HG03354 (cell line): Measurements from ENCODE around the gene ZNF526.
A peak's percentile ranks its signal among the peaks of the same experiment; 100 is the strongest.

Source experiments
- ATAC-seq: cut with Tn5 transposase; IDR thresholded peaks from one replicate; pipeline ENCODE4 v1.9.1; 2021; ENCODE audit warnings: mild to moderate bottlenecking; ENCODE audit not compliant: unreplicated experiment, poor library complexity, severe bottlenecking

The ZNF526 gene

GRCh38 chr19:42219812-42220750 lies at the start of gene ZNF526:
Gene ZNF526, plus strand, starts transcription at chr19:42220312. Its CDS starts 4,092 bp downstream, at chr19:42224404.
- peak; percentile 78 for ATAC-seq

- no peak for ATAC-seq
Measured at GRCh38 chr19:42170715-42171114, 49.4 kb upstream of the ZNF526 start.

- no peak for ATAC-seq
Measured at GRCh38 chr19:42172261-42172660, 47.9 kb upstream of the ZNF526 start.

- ATAC-seq, result no peak
Measured at GRCh38 chr19:42173695-42174094, 46.4 kb upstream of the ZNF526 start.

- no peak for ATAC-seq
Measured at GRCh38 chr19:42174188-42174587, 45.9 kb upstream of the ZNF526 start.

- no peak for ATAC-seq
Measured at GRCh38 chr19:42174958-42175734, 45.0 kb upstream of the ZNF526 start.

GRCh38 chr19:42175952-42176648 lies 44.0 kb upstream of the ZNF526 start:
- no peak for ATAC-seq

- no peak for ATAC-seq
Measured at GRCh38 chr19:42176649-42176989, 43.5 kb upstream of the ZNF526 start.

- peak; percentile 55 for ATAC-seq
Measured at GRCh38 chr19:42176990-42177685, 43.0 kb upstream of the ZNF526 start.

- ATAC-seq, result no peak
Measured at GRCh38 chr19:42177686-42178019, 42.5 kb upstream of the ZNF526 start.

GRCh38 chr19:42178791-42179674 lies 41.1 kb upstream of the ZNF526 start:
- no peak for ATAC-seq

- ATAC-seq, result no peak
Measured at GRCh38 chr19:42184401-42184861, 35.7 kb upstream of the ZNF526 start.

GRCh38 chr19:42185277-42185676 lies 34.8 kb upstream of the ZNF526 start:
- ATAC-seq, result no peak

GRCh38 chr19:42188665-42189064 lies 31.4 kb upstream of the ZNF526 start:
- ATAC-seq, result no peak

GRCh38 chr19:42189133-42189532 lies 31.0 kb upstream of the ZNF526 start:
- no peak for ATAC-seq

GRCh38 chr19:42191330-42191729 lies 28.8 kb upstream of the ZNF526 start:
- ATAC-seq, result no peak

GRCh38 chr19:42191855-42192254 lies 28.3 kb upstream of the ZNF526 start:
- ATAC-seq, result no peak

GRCh38 chr19:42193294-42193693 lies 26.8 kb upstream of the ZNF526 start:
- ATAC-seq, result no peak

- ATAC-seq, result no peak
Measured at GRCh38 chr19:42193706-42194105, 26.4 kb upstream of the ZNF526 start.
